NCI-H128 (cell line): ENCODE results near the gene PRR5L.

Experiments used
- DNase-seq: peaks from one replicate; lab custom pipeline; 2025; ENCODE audit not compliant: unreplicated experiment; lab: John Stamatoyannopoulos, UW

Gene PRR5L

GRCh38 chr11:36427079-36427478 is 131.0 kb downstream of the PRR5L start:
- no peak for DNase-seq

GRCh38 chr11:36427876-36428275 is 131.8 kb downstream of the PRR5L start:
- DNase-seq: no peak

GRCh38 chr11:36431429-36432092 is 135.5 kb downstream of the PRR5L start:
- DNase-seq: no peak

GRCh38 chr11:36432093-36432469 is 136.0 kb downstream of the PRR5L start:
- DNase-seq: no peak

GRCh38 chr11:36432738-36433137 is 136.7 kb downstream of the PRR5L start:
- no peak for DNase-seq

- no peak for DNase-seq
Measured at GRCh38 chr11:36436064-36436463, 140.0 kb downstream of the PRR5L start.

GRCh38 chr11:36436589-36436988 is 140.5 kb downstream of the PRR5L start:
- no peak for DNase-seq

GRCh38 chr11:36437413-36437812 is 141.3 kb downstream of the PRR5L start:
- no peak for DNase-seq

- no peak for DNase-seq
Measured at GRCh38 chr11:36438126-36438525, 142.0 kb downstream of the PRR5L start.

- no peak for DNase-seq
Measured at GRCh38 chr11:36441610-36442208, 145.6 kb downstream of the PRR5L start.

- no peak for DNase-seq
Measured at GRCh38 chr11:36443661-36444060, 147.6 kb downstream of the PRR5L start.

GRCh38 chr11:36446135-36446534 is 150.0 kb downstream of the PRR5L start:
- DNase-seq: no peak

- DNase-seq: no peak
Measured at GRCh38 chr11:36447514-36447913, 151.4 kb downstream of the PRR5L start.

- DNase-seq: no peak
Measured at GRCh38 chr11:36447947-36448346, 151.9 kb downstream of the PRR5L start.

- no peak for DNase-seq
Measured at GRCh38 chr11:36449561-36450096, 153.5 kb downstream of the PRR5L start.

- no peak for DNase-seq
Measured at GRCh38 chr11:36450110-36450572, 154.1 kb downstream of the PRR5L start.

- no peak for DNase-seq
Measured at GRCh38 chr11:36451045-36451444, 155.0 kb downstream of the PRR5L start.

GRCh38 chr11:36451681-36452080 is 155.6 kb downstream of the PRR5L start:
- no peak for DNase-seq

- DNase-seq: no peak
Measured at GRCh38 chr11:36452236-36452940, 156.3 kb downstream of the PRR5L start.

- no peak for DNase-seq
Measured at GRCh38 chr11:36452961-36453360, 156.9 kb downstream of the PRR5L start.

GRCh38 chr11:36453678-36454077 is 157.6 kb downstream of the PRR5L start:
- no peak for DNase-seq

GRCh38 chr11:36454551-36454940 is 158.5 kb downstream of the PRR5L start:
- DNase-seq: no peak
